GM12878 (cell line): ENCODE measurements around the gene TBX15. TPM values are rescaled to one million over a fixed set of nuclear protein-coding genes. Genes with fewer than 3 reads are reported as not detected.

Experiments
- ATAC-seq: fragments of 200-7000 bp; cut with Tn5 transposase; 3 replicates; pipeline ENCODE4 v1.9.1; 2020; ENCODE audit warnings: mild to moderate bottlenecking, moderate library complexity
- BruUV-seq: library from RNA; stranded (reverse); fragments of 400-500 nt; replicated peaks from 2 replicates; lab custom pipeline; 2021; lab: Mats Ljungman, UMichigan
- CTCF ChIA-PET: fragments of 300-600 bp; sonication (Branson Sonifier 250); formaldehyde crosslinking; extraction: SDS; loops from one replicate; lab custom pipeline; 2021; ENCODE audit warnings: inconsistent platforms; lab: Yijun Ruan, JAX
- POLR2A ChIA-PET: fragments of 350-600 bp; formaldehyde crosslinking; extraction: SDS; loops from one replicate; lab custom pipeline; 2021; ENCODE audit warnings: inconsistent platforms; lab: Charles Lee
- RAD21 ChIA-PET: fragments of 300-600 bp; sonication (Branson Sonifier 250); formaldehyde crosslinking; loops from one replicate; lab custom pipeline; 2023; ENCODE audit warnings: antibody characterized with exemption; ENCODE audit not compliant: unreplicated experiment; lab: Charles Lee
- SMC1A ChIA-PET: fragments of 300-600 bp; sonication (Branson Sonifier 250); formaldehyde crosslinking; loops from one replicate; lab custom pipeline; 2023; ENCODE audit not compliant: unreplicated experiment, uncharacterized antibody; lab: Charles Lee
- DNase-seq: peaks from one replicate; pipeline ENCODE4 v3.0.0-alpha.2; 2011; ENCODE audit warnings: low read depth, low spot score
- FAIRE-seq: peaks from 3 replicates; lab custom pipeline; 2011; peaks lifted over from hg19 to GRCh38; lab: Jason Lieb, UNC
- H2AFZ ChIP-seq: 2 replicates; pipeline ENCODE4 v1.6.0; 2011; ENCODE audit warnings: low read depth, low read length, control low read depth; ENCODE audit not compliant: control insufficient read depth
- H3K27ac ChIP-seq: 2 replicates; pipeline ENCODE4 v1.5.1; 2011; ENCODE audit warnings: control low read depth; ENCODE audit not compliant: control insufficient read depth, insufficient read depth
- H3K27me3 ChIP-seq, 2 experiments: replicated peaks in 1 of 2; 2 replicates each; pipeline versions ENCODE4 v1.6.0 to v1.6.1; 2011; ENCODE audit warnings: low read length in 1 of 2; ENCODE audit not compliant: control insufficient read depth in 2 of 2, insufficient read depth in 2 of 2
- H3K36me3 ChIP-seq, 2 experiments: 2 replicates each; pipeline ENCODE4 v1.5.1; 2011; ENCODE audit warnings: low read length in 1 of 2; ENCODE audit not compliant: control insufficient read depth in 2 of 2, insufficient read depth in 2 of 2
- H3K4me1 ChIP-seq: 2 replicates; pipeline ENCODE4 v1.6.1; 2011; ENCODE audit warnings: mild to moderate bottlenecking, low read length, moderate library complexity, mixed read lengths; ENCODE audit not compliant: control insufficient read depth, insufficient read depth
- H3K4me2 ChIP-seq: 2 replicates; pipeline ENCODE4 v1.6.0; 2011; ENCODE audit warnings: control low read depth; ENCODE audit not compliant: control insufficient read depth, insufficient read depth
- H3K4me3 ChIP-seq: fragments of 200-600 bp; sonication (generic); 2 replicates; pipeline ENCODE4 v1.5.1; 2016
- H3K79me2 ChIP-seq: 2 replicates; pipeline ENCODE4 v1.6.0; 2011; ENCODE audit warnings: low read length; ENCODE audit not compliant: control insufficient read depth, insufficient read depth
- H3K9ac ChIP-seq: 2 replicates; pipeline ENCODE4 v1.8.0; 2011; ENCODE audit warnings: low read length, control low read depth, mixed read lengths; ENCODE audit not compliant: control insufficient read depth, insufficient read depth
- H3K9me3 ChIP-seq: replicated peaks from 3 replicates; pipeline ENCODE4 v1.5.1; 2011; ENCODE audit warnings: mild to moderate bottlenecking, low read length; ENCODE audit not compliant: control insufficient read depth, insufficient read depth
- H4K20me1 ChIP-seq: 2 replicates; pipeline ENCODE4 v1.6.0; 2011; ENCODE audit not compliant: control insufficient read depth, insufficient read depth
- ASH2L ChIP-seq: fragments of 300-600, 200-600 bp; sonication (generic); IDR thresholded peaks from 2 replicates; pipeline ENCODE4 v1.6.1; 2017; ENCODE audit warnings: low read depth, mild to moderate bottlenecking, borderline replicate concordance
- BMI1 ChIP-seq: fragments of 450-650 bp; IDR thresholded peaks from 2 replicates; pipeline ENCODE4 v1.6.1; 2016; ENCODE audit warnings: mild to moderate bottlenecking, moderate library complexity, borderline replicate concordance
- CBX3 ChIP-seq: fragments of 200-600 bp; sonication (generic); IDR thresholded peaks from 2 replicates; pipeline ENCODE4 v1.6.1; 2016; ENCODE audit warnings: low read depth, borderline replicate concordance
- EGR1 ChIP-seq, 2 experiments: IDR thresholded peaks; 1 replicate in 1 of 2; 2 replicates in 1 of 2; pipeline ENCODE4 v1.6.1; 2011 to 2012; ENCODE audit warnings: low read depth in 2 of 2, low read length in 2 of 2, borderline replicate concordance in 1 of 2, mild to moderate bottlenecking in 1 of 2, moderate library complexity in 1 of 2
- FOS ChIP-seq: IDR thresholded peaks from 3 replicates; pipeline ENCODE4 v1.6.1; 2011; ENCODE audit warnings: borderline replicate concordance; ENCODE audit not compliant: insufficient read length; ENCODE audit errors: extremely low read depth
- HSF1 ChIP-seq: fragments of 150-350 bp; IDR thresholded peaks from 2 replicates; pipeline ENCODE4 v1.6.1; 2014; ENCODE audit warnings: mild to moderate bottlenecking, low read depth, low read length
- MAX ChIP-seq: IDR thresholded peaks from 2 replicates; pipeline ENCODE4 v1.6.1; 2012; ENCODE audit warnings: low read depth, low read length, improper control_type of control experiment
- NFIC ChIP-seq: IDR thresholded peaks from 2 replicates; pipeline ENCODE4 v1.6.1; 2012; ENCODE audit warnings: low read depth, mild to moderate bottlenecking, inconsistent platforms, low read length, moderate library complexity
- NFYB ChIP-seq: IDR thresholded peaks from 2 replicates; pipeline ENCODE4 v1.6.1; 2011; ENCODE audit warnings: low read depth, mild to moderate bottlenecking, low read length, improper control_type of control experiment, moderate library complexity; ENCODE audit not compliant: insufficient read depth
- NR2F1 ChIP-seq: fragments of 450-650 bp; conservative IDR thresholded peaks from 2 replicates; pipeline ENCODE4 v1.6.1; 2017; ENCODE audit warnings: mild to moderate bottlenecking
- NRF1 ChIP-seq: conservative IDR thresholded peaks from 2 replicates; pipeline ENCODE4 v1.6.1; 2011; ENCODE audit warnings: mild to moderate bottlenecking, low read depth, low read length, improper control_type of control experiment
- PAX5 ChIP-seq: IDR thresholded peaks from 2 replicates; pipeline ENCODE4 v1.6.1; 2011; ENCODE audit warnings: low read depth, low read length, borderline replicate concordance
- POLR2A ChIP-seq: IDR thresholded peaks from 2 replicates; pipeline ENCODE4 v1.6.1; 2011; ENCODE audit warnings: low read depth, mild to moderate bottlenecking, low read length
- POLR2AphosphoS5 ChIP-seq: IDR thresholded peaks from 2 replicates; pipeline ENCODE4 v1.6.1; 2011; ENCODE audit warnings: mild to moderate bottlenecking, low read length, inconsistent platforms
- POU2F2 ChIP-seq: IDR thresholded peaks from 3 replicates; pipeline ENCODE4 v1.6.1; 2011; ENCODE audit warnings: low read depth, mild to moderate bottlenecking, low read length, borderline replicate concordance
- RB1 ChIP-seq: fragments of 450-650 bp; formaldehyde crosslinking; IDR thresholded peaks from 2 replicates; pipeline ENCODE4 v1.6.1; 2017; ENCODE audit warnings: mild to moderate bottlenecking, borderline replicate concordance
- RUNX3 ChIP-seq: IDR thresholded peaks from 2 replicates; pipeline ENCODE4 v1.6.1; 2012; ENCODE audit warnings: low read length, inconsistent platforms
- SIN3A ChIP-seq: IDR thresholded peaks from 2 replicates; pipeline ENCODE4 v1.6.1; 2012; ENCODE audit warnings: low read depth, low read length, improper control_type of control experiment
- ZNF207 ChIP-seq: fragments of 450-650 bp; IDR thresholded peaks from 2 replicates; pipeline ENCODE4 v1.6.1; 2014; ENCODE audit warnings: antibody characterized with exemption, mild to moderate bottlenecking, borderline replicate concordance
- ZSCAN29 ChIP-seq: fragments of 450-650 bp; IDR thresholded peaks from 2 replicates; pipeline ENCODE4 v1.6.1; 2017; ENCODE audit warnings: mild to moderate bottlenecking, moderate library complexity
- WGBS: methylation state at CpG from one replicate; pipeline ENCODE4 v1.1.6; 2016; ENCODE audit warnings: low lambda C conversion rate; ENCODE audit not compliant: insufficient replicate concordance, insufficient coverage; ENCODE audit errors: missing lambda C conversion rate; 5-methylcytosine and 5-hydroxymethylcytosine counted together
- in situ Hi-C: fragments of 300-500 bp; cut with MboI; formaldehyde crosslinking; loops from 9 replicates; pipeline ENCODE4 v1.14.3; 2018; ENCODE audit warnings: mixed read lengths
- intact Hi-C: fragments of 100-400 bp; cut with micrococcal nuclease; formaldehyde crosslinking; loops from one replicate; pipeline ENCODE4 v1.14.2; 2022; ENCODE audit not compliant: unreplicated experiment
- polyA plus RNA-seq, 11 experiments: library from polyadenylated mRNA; depleted of rRNA in 4 of 11; unstranded in 6 of 11; stranded (reverse) in 5 of 11; fragments of >200 nt; fragmentation: Nextera tagmentation in 4 of 11; fragmentation: Illumina TruSeq in 1 of 11; extraction: Ambion mirVana in 4 of 11; extraction: Trizol in 1 of 11; gene quantifications; 1 replicate in 1 of 11; 2 replicates in 10 of 11; pipeline versions ENCODE4 v1.2.1 to v1.2.3, GENCODE V29; 2011 to 2016; ENCODE audit warnings: inconsistent platforms in 2 of 11, missing spikeins in 2 of 11, low read depth in 1 of 11
- total RNA-seq, 4 experiments: library from RNA; depleted of rRNA in 3 of 4; stranded (reverse); fragments of >200 nt in 3 of 4; fragmentation: Illumina TruSeq in 1 of 4; extraction: Trizol in 1 of 4; gene quantifications; 2 replicates each; pipeline versions ENCODE4 v1.2.1 to v1.2.3, GENCODE V29; 2013 to 2021

The TBX15 gene
- total and polyA plus RNA-seq, 10 of the 15 experiments (the other 5 are each of a cell fraction or from before 2014, with no cell fraction given), result 0.64 to 9.4 (median 0.99) TPM

- TF ChIP-seq POLR2A (no peak), EGR1 (IDR thresholded peaks at IDR 0.05; ENCODE audit: borderline replicate concordance in 1 of 2, low read depth in 2 of 2, low read length in 2 of 2) (no peak), POU2F2 (no peak), ASH2L (no peak), ZNF207 (no peak), CBX3 (no peak), NR2F1 (no peak), MAX (no peak), HSF1 (no peak), PAX5 (no peak), ZSCAN29 (no peak), NFIC (no peak), RUNX3 (no peak), BMI1 (no peak), NRF1 (no peak), RB1 (no peak), POLR2AphosphoS5 (no peak), NFYB (no peak), SIN3A (no peak), FOS (no peak)
- TF ChIP-seq, all 136 proteins: peak for 0
- WGBS, result 28% methylated on average over 2 of the region's 2 CpGs
- ChIA-PET RAD21 (no interaction called here), CTCF (interaction anchor here (1.0 kb wide), 2 partner anchors 11 to 326 kb away, joined by 3 read pairs; no protein-coding TSS in a partner anchor), POLR2A (no interaction called here), SMC1A (interaction anchor here (1.0 kb wide), 1 partner anchor 10 kb away, joined by 3 read pairs; no protein-coding TSS in a partner anchor)
- Histone ChIP-seq H3K27ac (no peak overlapping the region), H3K27me3 (no peaks in the 10 kb centered on the region), H3K36me3 (no peaks in the 10 kb centered on the region), H3K79me2 (no peaks in the 10 kb centered on the region), H4K20me1 (no peaks in the 10 kb centered on the region), H3K4me2 (no peak overlapping the region), H3K4me3 (no peak overlapping the region), H3K9ac (no peak overlapping the region), H3K9me3 (no peaks in the 10 kb centered on the region), H2AFZ (no peak overlapping the region), H3K4me1 (no peaks in the 10 kb centered on the region)
- DNase-seq, result no peak
- no TSS peak for BruUV-seq
- intact Hi-C loops (no loop called here), in situ Hi-C loops (no loop called here)
- no peak for FAIRE-seq
- no peak for ATAC-seq
These were observed 38.8 kb downstream of the TBX15 start for GRCh38 chr1:118949315-118949714.
